Measurements from ENCODE around the gene PACS1.

PACS1 gene

GRCh38 chr11:66037327-66037726 lies 32.7 kb upstream of the PACS1 start:
- no peak overlapping the region for H3K27ac ChIP-seq
- no peak overlapping the region for H3K9ac ChIP-seq
- H3K36me3 ChIP-seq, result no peaks in the 10 kb centered on the region
- TF ChIP-seq Cebpa-rat (IDR thresholded peaks at IDR 0.05), result no peak
- H3K4me2 ChIP-seq, result no peak overlapping the region
- no peaks in the 10 kb centered on the region for H4K20me1 ChIP-seq
- no peaks in the 10 kb centered on the region for H3K4me1 ChIP-seq
- H3K4me3 ChIP-seq, result no peak overlapping the region
- H3K27me3 ChIP-seq, result no peaks in the 10 kb centered on the region
- H3K9me3 ChIP-seq, result peaks cover 12% of the 10 kb centered on the region; the same call in 1 of the 2 replicates

GRCh38 chr11:66039765-66040164 lies 30.3 kb upstream of the PACS1 start:
- H3K9me3 ChIP-seq, result peaks cover 12% of the 10 kb centered on the region; the same call in 1 of the 2 replicates
- no peak for TF ChIP-seq Cebpa-rat (IDR thresholded peaks at IDR 0.05)
- no peak overlapping the region for H3K4me2 ChIP-seq
- H3K27ac ChIP-seq, result no peak overlapping the region
- H3K4me3 ChIP-seq, result no peak overlapping the region
- no peaks in the 10 kb centered on the region for H3K36me3 ChIP-seq
- H3K4me1 ChIP-seq, result peaks cover 2% of the 10 kb centered on the region
- H4K20me1 ChIP-seq, result no peaks in the 10 kb centered on the region
- no peak overlapping the region for H3K9ac ChIP-seq
- H3K27me3 ChIP-seq, result no peaks in the 10 kb centered on the region

- no peaks in the 10 kb centered on the region for H3K27me3 ChIP-seq
- H3K36me3 ChIP-seq, result no peaks in the 10 kb centered on the region
- H4K20me1 ChIP-seq, result no peaks in the 10 kb centered on the region
- no peak for TF ChIP-seq Cebpa-rat (IDR thresholded peaks at IDR 0.05)
- H3K4me2 ChIP-seq, result no peak overlapping the region
- no peak overlapping the region for H3K27ac ChIP-seq
- no peak overlapping the region for H3K9ac ChIP-seq
- peaks cover 13% of the 10 kb centered on the region for H3K4me1 ChIP-seq
- no peak overlapping the region for H3K4me3 ChIP-seq
- no peaks in the 10 kb centered on the region for H3K9me3 ChIP-seq
These were observed 27.7 kb upstream of the PACS1 start for GRCh38 chr11:66042227-66042995.

GRCh38 chr11:66042996-66043906 lies 26.8 kb upstream of the PACS1 start:
- Histone ChIP-seq H3K4me3 (no peak overlapping the region), H3K27ac (no peak overlapping the region), H3K9ac (no peak overlapping the region), H3K9me3 (no peaks in the 10 kb centered on the region), H3K4me2 (no peak overlapping the region), H3K27me3 (no peaks in the 10 kb centered on the region), H4K20me1 (no peaks in the 10 kb centered on the region), H3K36me3 (no peaks in the 10 kb centered on the region), H3K4me1 (peaks cover 13% of the 10 kb centered on the region)
- TF ChIP-seq Cebpa-rat (IDR thresholded peaks at IDR 0.05), result no peak

- H3K4me3 ChIP-seq, result no peak overlapping the region
- H3K9me3 ChIP-seq, result no peaks in the 10 kb centered on the region
- no peak overlapping the region for H3K27ac ChIP-seq
- TF ChIP-seq Cebpa-rat (IDR thresholded peaks at IDR 0.05), result no peak
- H3K36me3 ChIP-seq, result no peaks in the 10 kb centered on the region
- H3K4me2 ChIP-seq, result peak overlapping the region; percentile 49
- no peaks in the 10 kb centered on the region for H3K27me3 ChIP-seq
- H3K9ac ChIP-seq, result no peak overlapping the region
- H4K20me1 ChIP-seq, result no peaks in the 10 kb centered on the region
- H3K4me1 ChIP-seq, result peaks cover 24% of the 10 kb centered on the region
These were observed 25.3 kb upstream of the PACS1 start for GRCh38 chr11:66044757-66045156.

GRCh38 chr11:66045177-66045639 lies 24.9 kb upstream of the PACS1 start:
- Histone ChIP-seq H3K4me1 (peaks cover 28% of the 10 kb centered on the region), H3K4me3 (no peak overlapping the region), H3K27ac (no peak overlapping the region), H3K27me3 (no peaks in the 10 kb centered on the region), H3K9ac (no peak overlapping the region), H3K4me2 (peak overlapping the region; percentile 49), H3K9me3 (no peaks in the 10 kb centered on the region), H4K20me1 (no peaks in the 10 kb centered on the region), H3K36me3 (no peaks in the 10 kb centered on the region)
- no peak for TF ChIP-seq Cebpa-rat (IDR thresholded peaks at IDR 0.05)

- Histone ChIP-seq H3K4me2 (no peak overlapping the region), H3K27ac (no peak overlapping the region), H4K20me1 (no peaks in the 10 kb centered on the region), H3K9ac (no peak overlapping the region), H3K36me3 (no peaks in the 10 kb centered on the region), H3K4me1 (peaks cover 41% of the 10 kb centered on the region), H3K4me3 (no peak overlapping the region), H3K27me3 (no peaks in the 10 kb centered on the region), H3K9me3 (no peaks in the 10 kb centered on the region)
- no peak for TF ChIP-seq Cebpa-rat (IDR thresholded peaks at IDR 0.05)
These were observed 23.2 kb upstream of the PACS1 start for GRCh38 chr11:66046901-66047300.

- Histone ChIP-seq H3K27me3 (no peaks in the 10 kb centered on the region), H3K27ac (no peak overlapping the region), H3K4me1 (peaks cover 41% of the 10 kb centered on the region), H3K4me3 (no peak overlapping the region), H3K9me3 (no peaks in the 10 kb centered on the region), H4K20me1 (peaks cover under 1% of the 10 kb centered on the region; the same call in 1 of the 2 replicates), H3K4me2 (0 out of 2 replicates have a peak overlapping the region, but pooled peaks have one; percentile 75), H3K9ac (no peak overlapping the region), H3K36me3 (no peaks in the 10 kb centered on the region)
- no peak for TF ChIP-seq Cebpa-rat (IDR thresholded peaks at IDR 0.05)
These were observed 22.3 kb upstream of the PACS1 start for GRCh38 chr11:66047541-66048365.
